NCI-H2196 treated with DMSO at 0.1 percent for 48 hours (cell line): ENCODE results near the gene HCLS1.
"Not testable (repeated sequence)": the region's sequence is repeated elsewhere in the genome, so short reads cannot be mapped to it uniquely, and the experiment has no call there.

Experiments used
- DNase-seq: peaks from one replicate; lab custom pipeline; 2025; ENCODE audit not compliant: unreplicated experiment; lab: John Stamatoyannopoulos, UW

The HCLS1 gene, protein sequence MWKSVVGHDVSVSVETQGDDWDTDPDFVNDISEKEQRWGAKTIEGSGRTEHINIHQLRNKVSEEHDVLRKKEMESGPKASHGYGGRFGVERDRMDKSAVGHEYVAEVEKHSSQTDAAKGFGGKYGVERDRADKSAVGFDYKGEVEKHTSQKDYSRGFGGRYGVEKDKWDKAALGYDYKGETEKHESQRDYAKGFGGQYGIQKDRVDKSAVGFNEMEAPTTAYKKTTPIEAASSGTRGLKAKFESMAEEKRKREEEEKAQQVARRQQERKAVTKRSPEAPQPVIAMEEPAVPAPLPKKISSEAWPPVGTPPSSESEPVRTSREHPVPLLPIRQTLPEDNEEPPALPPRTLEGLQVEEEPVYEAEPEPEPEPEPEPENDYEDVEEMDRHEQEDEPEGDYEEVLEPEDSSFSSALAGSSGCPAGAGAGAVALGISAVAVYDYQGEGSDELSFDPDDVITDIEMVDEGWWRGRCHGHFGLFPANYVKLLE

GRCh38 chr3:121660356-121661171 lies at the start of gene HCLS1:
HCLS1 (minus strand) TSS chr3:121660903; CDS start chr3:121658347, 2,556 bp downstream.
- no peak for DNase-seq

DNA sequence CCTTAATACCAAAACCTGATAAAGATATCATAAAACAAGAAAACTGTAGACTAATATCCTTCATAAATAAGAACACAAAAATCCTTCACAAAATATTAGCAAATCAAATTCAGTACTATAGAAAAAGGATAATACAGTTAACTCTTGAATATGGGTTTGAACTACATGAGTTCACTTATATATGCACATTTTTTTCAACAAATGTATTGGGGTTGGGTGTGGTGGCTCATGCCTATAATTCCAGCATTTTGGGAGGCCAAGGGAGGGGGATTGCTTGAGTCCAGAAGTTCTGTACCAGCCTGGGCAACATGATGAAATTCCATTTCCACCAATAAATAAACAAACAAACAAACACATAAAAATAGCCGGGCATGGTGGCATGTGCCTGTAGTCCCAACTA lies 49.6 kb upstream of the HCLS1 start:
- DNase-seq = no peak

- peak; percentile 20 for DNase-seq
These were observed 47.0 kb upstream of the HCLS1 start for GRCh38 chr3:121707531-121708273.

- DNase-seq = no peak
These were observed 44.8 kb upstream of the HCLS1 start for GRCh38 chr3:121705541-121705940.

- no peak for DNase-seq
These were observed 43.3 kb upstream of the HCLS1 start for GRCh38 chr3:121703973-121704372.

GRCh38 chr3:121698901-121699300 lies 38.2 kb upstream of the HCLS1 start:
- no peak for DNase-seq

- DNase-seq = no peak
These were observed 37.8 kb upstream of the HCLS1 start for GRCh38 chr3:121698476-121698875.

DNA sequence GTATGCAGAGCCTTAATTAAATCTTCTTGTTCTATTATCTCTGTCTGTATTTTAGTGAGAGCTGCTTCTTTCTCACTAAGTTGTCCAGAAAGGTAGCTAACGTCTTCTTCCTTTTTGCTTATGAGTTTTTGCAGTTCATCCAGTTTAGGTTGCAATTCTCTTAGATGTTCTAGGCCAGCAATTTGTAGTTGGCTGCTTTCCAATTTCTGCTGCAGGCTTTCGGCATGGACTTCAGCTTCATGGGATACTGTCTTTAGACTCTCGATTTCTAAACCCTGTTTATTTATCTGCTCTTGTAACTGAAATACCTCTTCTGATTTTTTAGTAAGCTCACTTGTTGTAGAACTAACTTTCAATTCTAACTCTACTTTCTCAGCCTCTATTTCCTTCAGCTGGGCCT lies 35.5 kb upstream of the HCLS1 start:
- DNase-seq = no peak

DNA sequence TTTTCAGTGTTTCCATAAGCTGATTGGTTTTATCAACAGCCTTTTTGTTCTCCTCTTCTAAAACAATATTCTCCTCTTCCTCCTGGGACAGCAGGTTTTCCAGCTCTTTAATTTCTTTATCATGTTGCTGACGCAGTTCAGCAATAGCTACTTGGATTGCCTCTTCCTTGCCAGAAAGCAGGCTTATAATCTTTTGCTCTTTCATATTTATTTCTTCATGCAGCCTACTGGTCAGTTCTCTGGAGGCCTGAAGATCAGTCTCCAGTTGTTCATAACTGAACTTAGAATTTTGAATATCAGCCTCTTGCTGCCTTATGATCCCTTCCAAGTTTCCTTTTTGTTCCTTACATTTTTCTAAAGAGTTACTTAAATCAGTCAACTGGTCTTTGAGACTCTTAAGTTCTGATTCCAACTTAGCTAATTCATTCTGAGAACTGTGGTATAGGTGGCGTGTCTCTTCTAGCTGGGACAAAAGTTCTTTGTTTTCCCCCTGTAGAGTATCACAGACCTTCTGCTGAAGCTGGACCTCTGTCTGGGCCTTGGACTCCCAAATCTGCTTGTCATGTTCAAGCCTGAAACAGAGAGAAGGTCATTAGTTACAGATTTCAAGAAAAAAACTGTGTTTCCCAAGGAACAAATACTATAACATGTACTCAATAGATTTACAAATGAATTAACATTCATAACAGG lies 31.5 kb upstream of the HCLS1 start:
- no peak for DNase-seq

- no peak for DNase-seq
These were observed 30.2 kb upstream of the HCLS1 start for GRCh38 chr3:121690777-121691405.

GRCh38 chr3:121688747-121689146 lies 28.0 kb upstream of the HCLS1 start:
- not testable (repeated sequence) for DNase-seq

- no peak for DNase-seq
These were observed 21.1 kb upstream of the HCLS1 start for GRCh38 chr3:121681792-121682191.

- no peak for DNase-seq
These were observed 16.4 kb upstream of the HCLS1 start for GRCh38 chr3:121677141-121677540.

DNA sequence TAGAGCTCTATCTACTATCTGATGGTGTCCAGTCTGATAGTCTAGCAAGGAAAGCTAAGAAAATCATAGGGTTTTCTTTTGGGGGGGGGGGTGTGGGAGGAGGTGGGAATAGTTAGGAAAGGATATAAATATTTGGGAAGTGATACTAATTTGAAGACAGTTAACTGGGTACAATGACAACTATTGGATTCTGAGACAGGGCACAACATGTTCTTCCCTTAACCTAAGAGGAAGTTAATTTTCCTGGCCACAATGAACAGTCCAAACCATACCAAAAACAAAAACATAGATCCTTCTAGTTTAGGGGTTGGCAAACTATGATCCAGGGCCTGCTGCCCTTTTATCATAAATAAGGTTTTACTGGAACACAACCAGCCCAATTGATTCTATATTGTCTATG lies 10.0 kb upstream of the HCLS1 start:
- DNase-seq = no peak

GRCh38 chr3:121667333-121667732 lies 6.6 kb upstream of the HCLS1 start:
- no peak for DNase-seq

DNA sequence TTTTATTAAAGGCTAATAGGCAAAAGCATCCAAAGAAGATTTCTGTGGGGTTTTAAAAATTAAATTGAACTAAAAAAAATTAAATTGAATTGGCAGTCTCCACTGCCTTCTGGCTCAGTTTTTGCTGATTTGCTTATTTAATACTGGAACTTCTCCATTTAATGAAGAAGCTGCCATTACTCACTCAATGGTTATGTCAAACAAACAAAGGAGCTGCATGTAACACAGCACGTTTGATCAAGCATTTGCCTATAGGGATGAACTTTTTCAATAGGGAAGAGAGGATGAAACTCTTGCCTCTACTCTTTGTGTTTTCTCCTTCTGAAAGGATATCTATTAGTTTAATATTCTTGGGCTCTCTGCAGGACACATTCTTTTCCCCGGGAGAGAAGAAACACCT lies 4.8 kb upstream of the HCLS1 start:
- DNase-seq = no peak

DNA sequence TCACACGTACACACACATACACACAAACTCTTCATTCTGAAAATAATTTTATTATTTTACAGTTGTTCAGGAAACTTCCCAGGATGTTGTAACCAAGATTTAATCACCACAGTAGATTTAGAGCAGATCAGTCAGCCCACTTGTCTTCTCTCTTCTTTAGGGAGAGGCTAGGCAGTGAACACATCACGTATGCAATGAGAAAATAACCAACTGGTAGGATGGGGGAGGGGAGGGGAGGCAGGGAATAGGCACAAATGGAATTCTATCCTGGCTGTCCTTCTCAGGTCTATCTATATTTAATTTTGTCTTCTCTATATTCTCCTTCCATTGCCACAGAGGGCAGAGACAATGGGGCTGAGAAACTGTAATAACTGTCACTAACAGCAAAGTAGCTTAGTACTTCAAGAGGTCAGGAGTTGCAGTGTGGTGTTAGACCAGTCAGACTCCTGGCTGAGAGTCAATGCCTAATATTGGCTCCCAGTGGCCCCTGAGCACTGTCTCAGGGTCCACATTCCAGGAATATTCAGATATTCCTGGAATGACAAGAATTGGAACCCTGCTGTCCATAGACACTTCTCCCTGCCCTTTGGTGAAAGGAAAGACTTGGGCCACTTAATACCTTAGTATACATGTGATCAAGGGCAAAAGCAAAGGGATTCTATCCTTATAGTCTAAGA lies 2.6 kb upstream of the HCLS1 start:
- no peak for DNase-seq

GRCh38 chr3:121662742-121663141 lies 2.0 kb upstream of the HCLS1 start:
- no peak for DNase-seq

GRCh38 chr3:121661376-121661775 lies 673 bp upstream of the HCLS1 start:
- no peak for DNase-seq

GRCh38 chr3:121659586-121659985 lies 1.1 kb downstream of the HCLS1 start:
- DNase-seq = no peak
